HG02642 (cell line): ENCODE data around the gene HSD17B1.

Experiments
- ATAC-seq: cut with Tn5 transposase; IDR thresholded peaks from one replicate; pipeline ENCODE4 v1.9.1; 2021; ENCODE audit warnings: mild to moderate bottlenecking; ENCODE audit not compliant: unreplicated experiment, poor library complexity

HSD17B1 gene

DNA sequence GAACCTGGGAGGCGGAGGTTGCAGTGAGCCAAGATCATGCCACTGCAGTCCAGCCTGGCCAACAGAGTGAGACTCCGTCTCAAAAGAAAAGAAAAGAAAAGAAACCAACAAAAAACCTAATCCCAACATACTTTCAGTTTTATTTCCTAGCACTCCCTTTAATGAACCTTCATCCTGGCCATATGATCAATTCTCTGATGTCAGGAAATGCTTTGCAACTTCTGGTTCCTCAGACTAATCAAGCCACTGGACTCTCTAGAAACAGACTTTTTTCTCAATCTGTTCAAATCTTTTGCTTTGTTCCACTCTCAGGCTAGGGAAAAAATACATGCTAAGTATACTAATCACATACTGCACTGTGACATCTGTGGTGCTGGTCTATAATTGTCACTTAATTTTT lies 38.2 kb downstream of the HSD17B1 start:
- no peak for ATAC-seq

DNA sequence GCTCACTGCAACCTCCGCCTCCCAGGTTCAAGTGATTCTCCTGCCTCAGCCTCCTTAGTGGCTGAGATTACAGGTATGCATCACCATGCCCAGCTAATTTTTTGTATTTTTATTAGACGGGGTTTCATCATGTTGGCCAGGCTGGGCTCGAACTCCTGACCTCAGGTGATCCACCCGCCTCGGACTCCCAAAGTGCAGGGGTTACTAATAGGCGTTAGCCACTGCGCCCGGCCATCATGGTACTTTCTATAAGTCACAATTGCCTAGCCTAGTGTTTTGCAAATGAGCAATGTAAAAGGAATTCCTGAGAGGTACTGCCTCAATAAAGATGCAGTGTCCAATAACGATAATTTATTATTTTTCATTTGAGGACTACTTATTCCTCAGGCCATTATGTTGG lies 38.7 kb downstream of the HSD17B1 start:
- ATAC-seq: no peak

DNA sequence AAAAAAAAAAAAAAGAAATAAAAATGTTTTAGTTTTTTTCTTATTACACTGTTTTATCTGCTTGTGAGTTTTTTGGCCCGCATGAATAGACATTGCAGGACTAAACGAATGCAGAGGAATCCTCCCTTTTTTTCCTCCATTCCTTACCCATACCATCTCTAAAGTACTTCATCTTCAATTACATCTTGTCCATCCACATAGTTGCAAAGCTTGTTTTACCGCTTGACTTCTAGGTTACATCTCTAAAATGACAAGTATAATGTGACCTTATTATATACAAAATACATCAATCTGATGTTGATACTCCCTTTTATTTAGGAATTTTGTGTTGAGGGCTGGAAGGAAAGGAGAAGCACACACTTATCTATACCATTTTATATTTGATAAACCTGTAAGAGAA lies 43.7 kb downstream of the HSD17B1 start:
- ATAC-seq: no peak

DNA sequence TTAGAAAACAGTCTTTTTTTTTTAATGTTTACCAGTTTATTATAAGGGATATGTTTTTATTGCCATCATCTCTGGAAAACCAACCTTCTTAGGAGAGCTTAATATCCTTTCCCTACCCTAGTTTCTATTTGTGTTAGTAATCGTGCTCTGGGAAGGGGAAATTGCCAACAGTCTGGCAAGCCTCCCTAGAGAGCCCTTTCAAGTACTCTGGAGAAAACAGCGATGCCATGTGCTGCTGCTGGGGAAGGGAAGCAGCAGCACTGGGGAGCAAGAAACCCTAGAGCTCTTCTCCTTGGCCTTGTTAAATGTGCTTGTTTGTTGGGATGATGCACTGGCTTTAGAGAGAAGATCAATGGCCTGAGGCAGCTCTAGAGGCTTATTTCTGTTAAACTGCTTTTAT lies 46.2 kb downstream of the HSD17B1 start:
- no peak for ATAC-seq

DNA sequence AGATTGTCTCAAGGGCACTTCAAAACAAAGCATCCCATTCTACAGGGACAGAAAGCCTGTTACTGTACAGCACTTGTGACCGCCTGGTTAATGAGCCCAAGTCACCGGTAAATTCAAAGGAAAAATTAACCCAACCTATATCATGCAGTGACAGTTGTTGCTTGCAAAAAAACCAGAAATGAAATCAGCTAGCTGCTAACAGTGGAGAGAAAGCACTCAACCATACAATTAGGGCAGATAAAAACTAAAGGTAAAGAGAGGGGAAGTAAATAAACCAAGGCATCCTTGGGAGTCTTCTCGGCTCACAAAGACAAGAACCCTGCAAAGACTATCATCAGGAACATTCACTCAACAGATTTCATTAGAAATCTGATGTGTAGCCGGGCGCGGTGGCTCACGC lies 50.6 kb downstream of the HSD17B1 start:
- no peak for ATAC-seq
